ENCODE measurements around the gene PATJ. TPM values are rescaled to one million over a fixed set of nuclear protein-coding genes. Genes with fewer than 3 reads are reported as not detected.
"Not testable (repeated sequence)": the region's sequence is repeated elsewhere in the genome, so short reads cannot be mapped to it uniquely, and the experiment has no call there.

PATJ gene
- total RNA-seq, 2 donors from 2014 or later, result 21.6 to 25.3 TPM

- Mint-ChIP-seq H3K27ac (no peak overlapping the region), H3K36me3 (ENCODE audit: insufficient read depth in 2 of 2) (peaks cover 0 to 1% of the 10 kb centered on the region in 2 donors)
- ATAC-seq (replicated peaks in 1 of 2), result no peak
Measured at GRCh38 chr1:62159940-62160348, 417.7 kb downstream of the PATJ start.

GRCh38 chr1:62161711-62162110, 419.4 kb downstream of the PATJ start:
- Mint-ChIP-seq H3K27me3 (ENCODE audit: low read depth) (no peaks in the 10 kb centered on the region), H3K4me3 (no peak overlapping the region), H3K9me3 (no peaks in the 10 kb centered on the region), H3K36me3 (ENCODE audit: insufficient read depth in 2 of 2) (peaks cover 0 to 1% of the 10 kb centered on the region in 2 donors), H3K4me1 (ENCODE audit: low read depth) (no peaks in the 10 kb centered on the region), H3K27ac (no peak overlapping the region)
- no peak for DNase-seq
- no peak for ATAC-seq (replicated peaks in 1 of 2)

More at GRCh38 chr1:62159940-62160348, 417.7 kb downstream of the PATJ start:
- no peak overlapping the region for H3K4me3 Mint-ChIP-seq
- H3K9me3 Mint-ChIP-seq, result no peaks in the 10 kb centered on the region
- H3K27me3 Mint-ChIP-seq (ENCODE audit: low read depth), result no peaks in the 10 kb centered on the region
- DNase-seq, result no peak
- H3K4me1 Mint-ChIP-seq (ENCODE audit: low read depth), result no peaks in the 10 kb centered on the region

- not testable (repeated sequence) for H3K4me3 Mint-ChIP-seq; H3K4me1 Mint-ChIP-seq (ENCODE audit: low read depth); H3K36me3 Mint-ChIP-seq (ENCODE audit: insufficient read depth in 2 of 2); DNase-seq; H3K27me3 Mint-ChIP-seq (ENCODE audit: low read depth); H3K27ac Mint-ChIP-seq; H3K9me3 Mint-ChIP-seq; ATAC-seq (replicated peaks in 1 of 2)
Measured at GRCh38 chr1:62170380-62170779, 428.1 kb downstream of the PATJ start.

- DNase-seq, result peak; percentile 31 to 34
- Mint-ChIP-seq H3K27ac (no peak overlapping the region), H3K4me3 (no peak overlapping the region), H3K4me1 (ENCODE audit: low read depth) (no peaks in the 10 kb centered on the region), H3K9me3 (no peaks in the 10 kb centered on the region), H3K27me3 (ENCODE audit: low read depth) (no peaks in the 10 kb centered on the region), H3K36me3 (ENCODE audit: insufficient read depth in 2 of 2) (no peaks in the 10 kb centered on the region)
- ATAC-seq (replicated peaks in 1 of 2), result peak in 1 of 2 donors; percentile 44
Measured at GRCh38 chr1:62175568-62176179, 433.4 kb downstream of the PATJ start.

GRCh38 chr1:62176597-62177312, 434.5 kb downstream of the PATJ start:
- DNase-seq (no peak), ATAC-seq (replicated peaks in 1 of 2) (no peak)
- H3K4me3 Mint-ChIP-seq, result no peak overlapping the region
- no peaks in the 10 kb centered on the region for H3K9me3 Mint-ChIP-seq
- H3K27ac Mint-ChIP-seq, result no peak overlapping the region
- no peaks in the 10 kb centered on the region for H3K4me1 Mint-ChIP-seq (ENCODE audit: low read depth)
- H3K27me3 Mint-ChIP-seq (ENCODE audit: low read depth), result no peaks in the 10 kb centered on the region
- no peaks in the 10 kb centered on the region for H3K36me3 Mint-ChIP-seq (ENCODE audit: insufficient read depth in 2 of 2)

GRCh38 chr1:62177621-62178020, 435.3 kb downstream of the PATJ start:
- no peak for DNase-seq
- Mint-ChIP-seq H3K36me3 (ENCODE audit: insufficient read depth in 2 of 2) (no peaks in the 10 kb centered on the region), H3K27me3 (ENCODE audit: low read depth) (no peaks in the 10 kb centered on the region), H3K27ac (no peak overlapping the region), H3K9me3 (no peaks in the 10 kb centered on the region), H3K4me3 (no peak overlapping the region), H3K4me1 (ENCODE audit: low read depth) (no peaks in the 10 kb centered on the region)
- ATAC-seq (replicated peaks in 1 of 2), result no peak

GRCh38 chr1:62178372-62178771, 436.1 kb downstream of the PATJ start:
- H3K36me3 Mint-ChIP-seq (ENCODE audit: insufficient read depth in 2 of 2), result no peaks in the 10 kb centered on the region
- H3K27ac Mint-ChIP-seq, result no peak overlapping the region
- no peak for ATAC-seq (replicated peaks in 1 of 2)
- no peaks in the 10 kb centered on the region for H3K4me1 Mint-ChIP-seq (ENCODE audit: low read depth)
- no peak overlapping the region for H3K4me3 Mint-ChIP-seq
- DNase-seq, result no peak
- no peaks in the 10 kb centered on the region for H3K9me3 Mint-ChIP-seq
- no peaks in the 10 kb centered on the region for H3K27me3 Mint-ChIP-seq (ENCODE audit: low read depth)

GRCh38 chr1:62180054-62180453, 437.8 kb downstream of the PATJ start:
- not testable (repeated sequence) for DNase-seq; ATAC-seq (replicated peaks in 1 of 2); H3K27ac Mint-ChIP-seq; H3K9me3 Mint-ChIP-seq; H3K27me3 Mint-ChIP-seq (ENCODE audit: low read depth); H3K4me1 Mint-ChIP-seq (ENCODE audit: low read depth); H3K36me3 Mint-ChIP-seq (ENCODE audit: insufficient read depth in 2 of 2); H3K4me3 Mint-ChIP-seq

GRCh38 chr1:62180639-62181038, 438.4 kb downstream of the PATJ start:
- no peak for DNase-seq
- no peaks in the 10 kb centered on the region for H3K27me3 Mint-ChIP-seq (ENCODE audit: low read depth)
- H3K4me1 Mint-ChIP-seq (ENCODE audit: low read depth), result no peaks in the 10 kb centered on the region
- H3K9me3 Mint-ChIP-seq, result no peaks in the 10 kb centered on the region
- H3K4me3 Mint-ChIP-seq, result no peak overlapping the region
- no peak for ATAC-seq (replicated peaks in 1 of 2)
- H3K36me3 Mint-ChIP-seq (ENCODE audit: insufficient read depth in 2 of 2), result no peaks in the 10 kb centered on the region
- H3K27ac Mint-ChIP-seq, result no peak overlapping the region

GRCh38 chr1:62181532-62181931, 439.3 kb downstream of the PATJ start:
- H3K9me3 Mint-ChIP-seq, result no peaks in the 10 kb centered on the region
- no peak for ATAC-seq (replicated peaks in 1 of 2)
- H3K27me3 Mint-ChIP-seq (ENCODE audit: low read depth), result no peaks in the 10 kb centered on the region

GRCh38 chr1:62182157-62182556, 439.9 kb downstream of the PATJ start:
- H3K27ac Mint-ChIP-seq; H3K9me3 Mint-ChIP-seq; H3K27me3 Mint-ChIP-seq (ENCODE audit: low read depth); H3K36me3 Mint-ChIP-seq (ENCODE audit: insufficient read depth in 2 of 2); ATAC-seq (replicated peaks in 1 of 2); DNase-seq; H3K4me3 Mint-ChIP-seq; H3K4me1 Mint-ChIP-seq (ENCODE audit: low read depth): not testable (repeated sequence)

More at GRCh38 chr1:62181532-62181931, 439.3 kb downstream of the PATJ start:
- DNase-seq, result no peak
- no peaks in the 10 kb centered on the region for H3K36me3 Mint-ChIP-seq (ENCODE audit: insufficient read depth in 2 of 2)
- H3K4me3 Mint-ChIP-seq, result no peak overlapping the region
- H3K4me1 Mint-ChIP-seq (ENCODE audit: low read depth), result no peaks in the 10 kb centered on the region
- no peak overlapping the region for H3K27ac Mint-ChIP-seq

GRCh38 chr1:62183164-62184020, 441.1 kb downstream of the PATJ start:
- not testable (repeated sequence) for ATAC-seq (replicated peaks in 1 of 2); H3K4me3 Mint-ChIP-seq; H3K36me3 Mint-ChIP-seq (ENCODE audit: insufficient read depth in 2 of 2); H3K9me3 Mint-ChIP-seq; H3K27ac Mint-ChIP-seq; H3K27me3 Mint-ChIP-seq (ENCODE audit: low read depth); H3K4me1 Mint-ChIP-seq (ENCODE audit: low read depth); DNase-seq

- H3K27ac Mint-ChIP-seq, result no peak overlapping the region
- no peak for DNase-seq
- no peak overlapping the region for H3K4me3 Mint-ChIP-seq
- no peaks in the 10 kb centered on the region for H3K9me3 Mint-ChIP-seq
- no peaks in the 10 kb centered on the region for H3K27me3 Mint-ChIP-seq (ENCODE audit: low read depth)
- no peak for ATAC-seq (replicated peaks in 1 of 2)
- no peaks in the 10 kb centered on the region for H3K36me3 Mint-ChIP-seq (ENCODE audit: insufficient read depth in 2 of 2)
- no peaks in the 10 kb centered on the region for H3K4me1 Mint-ChIP-seq (ENCODE audit: low read depth)
Measured at GRCh38 chr1:62184336-62184735, 442.1 kb downstream of the PATJ start.

Data from activated T-cell treated with anti-CD3 and anti-CD28 coated beads, Interleukin-2, amount 50 U/mL, for 72 hours (primary cell).